ENCODE measurements around the gene SLC25A6.
"Not testable (repeated sequence)": the region's sequence is repeated elsewhere in the genome, so short reads cannot be mapped to it uniquely, and the experiment has no call there.

Gene SLC25A6

DNA sequence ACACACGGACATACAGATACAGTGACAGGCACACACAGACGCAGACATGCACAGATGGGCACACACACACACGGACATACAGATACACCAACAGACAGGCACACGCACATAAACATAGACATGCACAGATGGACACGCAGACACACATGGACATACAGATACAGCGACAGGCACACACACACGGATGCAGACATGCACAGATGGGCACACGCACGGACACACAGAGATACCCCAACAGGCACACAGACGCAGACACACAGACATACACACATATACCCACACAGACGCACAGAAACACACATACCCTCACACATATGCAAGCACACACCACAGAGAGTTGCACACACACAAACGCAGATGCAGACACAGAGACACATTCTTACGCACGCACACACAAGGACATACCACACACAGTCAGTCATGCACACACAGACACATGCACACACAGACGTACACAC lies 24.4 kb upstream of the SLC25A6 start:
- DNase-seq (ENCODE audit: low read depth in 2 of 3, low spot score in 2 of 3), result no peak

- no peak for DNase-seq (ENCODE audit: low read depth in 2 of 3, low spot score in 2 of 3)
These were observed 20.7 kb upstream of the SLC25A6 start for GRCh38 chrX:1412551-1413161.

DNA sequence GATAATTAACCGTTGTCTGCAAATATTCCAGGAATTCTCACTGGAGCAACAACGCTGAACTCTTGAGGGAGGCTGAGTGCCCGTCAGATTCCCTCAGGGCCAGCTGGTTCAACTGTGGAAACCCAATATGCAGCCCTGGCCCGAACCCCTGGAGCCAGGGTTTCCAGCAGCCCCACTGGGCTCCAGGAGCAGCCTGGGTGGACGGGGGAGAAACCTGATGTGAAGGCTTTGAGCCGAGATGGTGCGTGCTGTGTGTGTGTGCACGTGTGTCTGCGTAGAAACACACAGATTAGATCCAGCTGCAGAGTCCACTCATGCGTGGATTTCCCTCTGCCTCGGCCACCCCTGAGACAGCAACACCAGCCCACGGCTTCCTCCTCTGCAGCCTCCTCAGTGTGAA lies 19.4 kb upstream of the SLC25A6 start:
- DNase-seq (ENCODE audit: low read depth in 2 of 3, low spot score in 2 of 3), result no peak

DNA sequence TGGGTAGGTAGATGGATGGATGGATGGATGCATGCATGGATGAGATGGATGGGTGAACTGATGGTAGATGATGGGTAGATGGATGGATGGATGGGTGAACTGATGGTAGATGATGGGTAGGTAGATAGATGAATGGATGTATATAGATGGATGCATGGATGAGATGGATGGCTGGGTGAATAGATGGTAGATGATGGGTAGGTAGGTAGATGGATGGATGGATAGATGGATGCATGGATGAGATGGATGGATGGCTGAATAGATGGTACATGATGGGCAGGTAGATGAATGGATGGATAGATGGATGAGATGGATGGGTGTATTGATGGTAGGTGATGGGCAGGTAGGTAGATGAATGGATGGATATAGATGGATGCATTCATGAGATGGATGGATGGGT lies 15.1 kb upstream of the SLC25A6 start:
- DNase-seq (ENCODE audit: low read depth in 2 of 3, low spot score in 2 of 3), result no peak

- DNase-seq (ENCODE audit: low read depth in 2 of 3, low spot score in 2 of 3), result not testable (repeated sequence)
These were observed 13.9 kb upstream of the SLC25A6 start for GRCh38 chrX:1405769-1406168.

DNA sequence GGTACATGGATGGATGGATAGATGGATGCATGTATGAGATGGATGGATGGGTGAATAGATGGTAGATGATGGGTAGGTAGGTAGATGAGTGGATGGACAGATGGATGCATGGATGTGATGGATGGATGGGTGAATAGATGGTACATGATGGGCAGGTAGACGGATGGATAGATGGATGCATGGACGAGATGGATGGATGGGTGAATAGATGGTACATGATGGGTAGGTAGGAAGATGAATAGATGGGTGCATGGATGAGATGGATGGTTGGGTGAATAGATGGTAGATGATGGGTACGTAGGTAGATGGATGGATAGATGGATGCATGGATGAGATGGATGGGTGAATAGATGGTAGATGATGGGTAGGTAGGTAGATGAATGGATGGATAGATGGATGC lies 12.0 kb upstream of the SLC25A6 start:
- DNase-seq (ENCODE audit: low read depth in 2 of 3, low spot score in 2 of 3), result not testable (repeated sequence)

- no peak for DNase-seq (ENCODE audit: low read depth in 2 of 3, low spot score in 2 of 3)
These were observed 11.3 kb upstream of the SLC25A6 start for GRCh38 chrX:1403228-1403627.

GRCh38 chrX:1401611-1402430 lies 9.9 kb upstream of the SLC25A6 start:
- DNase-seq (ENCODE audit: low read depth in 2 of 3, low spot score in 2 of 3), result no peak

GRCh38 chrX:1400742-1401471 lies 9.0 kb upstream of the SLC25A6 start:
- no peak for DNase-seq (ENCODE audit: low read depth in 2 of 3, low spot score in 2 of 3)

GRCh38 chrX:1400049-1400448 lies 8.1 kb upstream of the SLC25A6 start:
- no peak for DNase-seq (ENCODE audit: low read depth in 2 of 3, low spot score in 2 of 3)

DNA sequence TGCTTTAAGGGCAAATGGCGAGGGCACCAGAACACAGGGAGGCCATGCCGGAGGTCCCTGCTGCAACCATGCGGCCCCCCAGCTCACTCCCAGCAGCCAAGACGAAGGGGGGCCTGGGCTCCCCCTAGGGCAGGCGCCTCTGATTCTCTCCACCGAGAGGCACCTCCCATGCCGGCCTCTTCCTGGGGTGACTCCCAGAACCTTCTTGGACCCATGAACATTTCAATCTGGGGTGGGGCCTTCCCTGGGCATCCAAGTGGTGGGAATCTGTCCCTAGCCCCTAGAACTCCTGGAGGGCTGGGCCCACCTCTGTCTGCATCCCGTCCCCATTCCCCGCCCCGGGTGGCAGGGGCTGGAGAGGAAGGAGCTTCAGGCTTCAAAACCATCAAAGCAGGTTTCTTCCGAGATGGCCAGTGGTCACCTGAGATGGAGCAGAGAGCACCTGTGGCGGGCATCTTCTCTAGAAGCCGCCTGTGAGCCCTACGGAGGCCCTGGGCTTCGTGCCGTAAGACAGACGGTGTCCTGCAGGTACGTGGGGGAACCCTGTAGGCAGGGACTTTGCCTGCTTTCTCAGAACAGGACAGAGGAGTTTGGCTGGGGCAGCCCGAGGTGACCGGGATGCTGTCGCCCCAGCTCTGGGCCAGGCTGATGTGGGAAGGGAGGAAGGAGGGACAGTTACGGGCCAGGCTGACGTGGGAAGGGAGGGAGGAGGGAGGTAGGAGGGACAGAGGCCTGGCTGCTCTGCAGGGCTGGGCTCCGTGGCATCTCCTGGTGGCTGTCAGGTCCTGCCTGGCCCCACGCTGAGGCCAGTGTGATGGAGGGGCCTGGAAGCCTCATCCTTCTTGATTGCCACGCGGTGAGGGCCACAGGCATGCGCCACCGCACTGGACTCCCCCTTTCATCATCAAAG lies 6.8 kb upstream of the SLC25A6 start:
- DNase-seq (ENCODE audit: low read depth in 2 of 3, low spot score in 2 of 3), result no peak

DNA sequence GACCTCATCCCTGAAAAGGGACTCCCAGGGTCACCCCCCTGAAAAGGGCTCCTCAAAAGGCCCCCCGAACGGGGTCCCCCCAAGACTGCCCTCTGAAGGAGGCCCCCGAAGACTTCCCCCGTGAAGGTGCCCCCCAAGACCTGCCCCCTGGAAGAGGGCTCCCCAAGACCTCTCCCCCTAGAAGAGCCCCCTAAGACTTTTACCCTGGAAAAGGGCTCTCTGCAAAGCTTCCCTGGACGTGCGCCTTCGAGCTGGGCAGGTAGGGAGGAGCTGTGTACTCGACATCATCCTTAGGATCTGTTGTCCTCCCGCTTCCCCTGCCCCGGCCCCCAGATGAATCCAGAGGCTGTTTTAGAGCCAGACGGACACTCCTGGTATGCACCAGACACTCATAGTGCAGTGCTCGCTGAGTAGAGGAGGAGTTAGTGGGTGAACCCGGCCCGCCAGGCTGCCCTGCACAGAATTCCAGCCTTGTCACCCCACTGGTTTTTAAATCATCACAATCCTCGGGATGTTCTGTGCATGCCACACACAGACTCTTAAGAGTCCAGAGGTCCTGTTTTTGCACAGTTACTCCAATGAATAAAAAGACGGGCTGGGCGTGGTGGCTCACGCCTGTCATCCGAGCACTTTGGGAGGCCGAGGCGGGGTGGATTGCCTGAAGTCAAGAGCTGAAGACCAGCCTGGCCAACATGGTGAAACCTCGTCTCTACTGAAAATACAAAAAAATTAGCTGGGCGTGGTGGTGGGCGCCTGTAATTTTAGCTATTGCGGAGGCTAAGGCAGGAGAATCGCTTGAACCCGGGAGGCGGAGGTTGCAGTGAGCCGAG lies 5.7 kb upstream of the SLC25A6 start:
- no peak for DNase-seq (ENCODE audit: low read depth in 2 of 3, low spot score in 2 of 3)

GRCh38 chrX:1397001-1397400 lies 5.1 kb upstream of the SLC25A6 start:
- no peak for DNase-seq (ENCODE audit: low read depth in 2 of 3, low spot score in 2 of 3)

DNA sequence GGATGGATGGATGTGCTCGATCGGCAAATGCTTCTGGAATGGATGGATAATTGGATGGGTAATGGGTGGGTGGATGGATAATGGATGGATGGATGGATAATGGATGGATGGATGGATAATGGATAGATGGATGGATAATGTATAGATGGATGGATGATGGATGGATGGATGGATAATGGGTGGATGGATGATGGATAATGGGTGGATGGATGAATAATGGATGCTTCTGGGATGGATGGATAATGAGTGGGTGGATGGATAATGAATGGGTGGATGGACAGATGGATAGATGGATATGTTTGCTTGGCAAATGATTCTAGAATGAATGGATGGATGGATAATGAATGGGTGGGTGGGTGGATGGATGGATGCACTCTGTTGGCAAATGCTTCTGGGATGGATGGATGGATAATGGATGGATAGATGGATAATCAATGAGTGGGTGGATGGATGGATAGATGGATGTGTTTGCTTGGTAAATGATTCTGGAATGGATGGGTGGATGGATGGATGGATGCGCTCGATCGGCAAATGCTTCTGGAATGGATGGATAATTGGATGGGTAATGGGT lies 3.8 kb upstream of the SLC25A6 start:
- no peak for DNase-seq (ENCODE audit: low read depth in 2 of 3, low spot score in 2 of 3)

DNA sequence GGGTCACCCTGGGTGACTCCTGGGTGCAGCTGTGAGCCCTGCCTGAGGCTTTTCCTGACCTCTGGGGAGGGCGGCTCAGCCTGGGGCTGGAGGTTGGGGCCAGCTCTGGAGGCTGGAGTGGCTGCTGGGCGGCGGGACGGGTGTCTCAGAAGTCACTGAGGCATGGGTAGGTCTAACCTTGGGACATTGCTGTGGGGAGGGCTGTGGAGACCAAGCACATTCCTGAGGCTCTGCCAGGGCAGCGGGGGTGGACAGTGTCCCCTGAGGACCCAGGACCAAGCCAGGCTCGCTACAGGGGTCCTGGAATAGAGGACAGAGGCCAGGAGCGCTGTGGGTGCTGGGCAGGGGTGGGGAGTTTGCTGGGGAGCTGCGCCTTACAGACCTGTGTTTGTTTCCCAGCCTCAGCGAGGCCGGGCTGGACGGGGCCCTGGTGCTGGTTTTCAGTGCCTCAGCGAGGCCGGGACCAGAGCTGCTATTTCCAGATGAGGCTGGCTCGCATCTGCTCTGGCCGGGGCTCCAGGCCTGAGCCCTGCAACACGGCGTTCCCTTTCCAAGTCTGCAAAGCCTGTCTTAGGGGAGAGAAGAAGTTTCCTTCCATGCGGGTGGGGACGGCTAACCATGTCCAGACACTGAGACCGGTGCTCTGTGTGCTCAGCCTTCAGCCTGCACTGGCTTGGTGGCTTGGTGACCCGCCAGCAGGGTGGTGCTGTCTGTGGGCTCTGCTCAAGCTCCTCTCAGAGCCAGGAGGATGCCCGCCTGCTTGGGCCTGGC lies 3.0 kb upstream of the SLC25A6 start:
- no peak for DNase-seq (ENCODE audit: low read depth in 2 of 3, low spot score in 2 of 3)

DNA sequence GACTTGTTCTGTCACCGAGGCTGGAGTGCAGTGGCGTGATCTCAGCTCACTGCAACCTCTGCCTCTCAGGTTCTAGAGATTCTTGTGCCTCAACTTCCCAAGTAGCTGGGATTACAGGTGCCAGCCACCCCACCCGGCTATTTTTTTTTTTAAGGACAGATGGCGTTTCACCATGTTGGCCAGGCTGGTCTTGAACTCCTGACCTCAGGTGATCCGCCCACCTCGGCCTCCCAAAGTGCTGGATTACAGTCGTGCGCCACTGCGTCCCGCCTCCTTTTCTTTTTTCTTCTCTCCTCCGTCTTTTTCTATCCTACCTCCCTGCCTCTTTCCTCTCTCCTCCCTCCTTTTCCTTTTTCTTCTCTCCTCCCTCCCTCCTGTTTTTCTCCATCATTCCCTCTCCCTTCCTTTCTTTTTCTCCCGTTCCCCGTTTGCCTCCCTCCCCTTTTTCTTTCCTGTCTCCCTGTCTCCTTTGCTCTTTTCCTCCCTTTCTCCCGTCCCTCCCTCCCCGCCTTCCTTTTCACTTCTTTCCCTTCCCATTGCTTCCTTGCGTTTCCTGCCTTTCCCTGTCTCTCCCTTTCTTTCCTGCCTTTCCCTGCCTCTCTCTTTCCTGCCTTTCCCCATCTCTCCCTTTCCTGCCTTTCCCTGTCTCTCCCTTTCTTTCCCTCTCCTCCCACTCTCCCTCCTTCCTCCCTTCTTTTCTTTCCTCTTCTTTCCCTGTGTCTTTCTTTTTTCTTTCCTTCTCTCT lies 2.1 kb upstream of the SLC25A6 start:
- DNase-seq (ENCODE audit: low read depth in 2 of 3, low spot score in 2 of 3), result no peak

- peak in 1 of 3 experiments; percentile 42 for DNase-seq (ENCODE audit: low read depth in 2 of 3, low spot score in 2 of 3)
These were observed 609 bp upstream of the SLC25A6 start for GRCh38 chrX:1392376-1393068.

- peak in 1 of 3 experiments; percentile 90 for DNase-seq (ENCODE audit: low read depth in 2 of 3, low spot score in 2 of 3)
These were observed 575 bp downstream of the SLC25A6 start for GRCh38 chrX:1391370-1391706.

Measured in activated CD8-positive, alpha-beta memory T cell treated with anti-CD3 and anti-CD28 coated beads for 48 hours (primary cell).